CD4-positive, alpha-beta T cell treated with Interferon gamma for 1 hour (primary cell): Measurements from ENCODE around the gene MAB21L3.
"Not testable (repeated sequence)": the region's sequence is repeated elsewhere in the genome, so short reads cannot be mapped to it uniquely, and the experiment has no call there.

Experiments
- DNase-seq: peaks from one replicate; pipeline ENCODE4 v3.0.0-alpha.2; 2020

The MAB21L3 gene

GRCh38 chr1:116139592-116140134 is 28.5 kb downstream of the MAB21L3 start:
- no peak for DNase-seq

- DNase-seq: no peak
Measured at GRCh38 chr1:116144151-116144550, 33.0 kb downstream of the MAB21L3 start.

- not testable (repeated sequence) for DNase-seq
Measured at GRCh38 chr1:116146447-116147113, 35.4 kb downstream of the MAB21L3 start.

GRCh38 chr1:116147114-116147510 is 35.9 kb downstream of the MAB21L3 start:
- DNase-seq: no peak

- DNase-seq: no peak
Measured at GRCh38 chr1:116147972-116148371, 36.8 kb downstream of the MAB21L3 start.

- no peak for DNase-seq
Measured at GRCh38 chr1:116148967-116149366, 37.8 kb downstream of the MAB21L3 start.

- no peak for DNase-seq
Measured at GRCh38 chr1:116150368-116150767, 39.2 kb downstream of the MAB21L3 start.

- DNase-seq: peak; percentile 81
Measured at GRCh38 chr1:116151739-116152576, 40.8 kb downstream of the MAB21L3 start.

- DNase-seq: no peak
Measured at GRCh38 chr1:116152577-116152943, 41.4 kb downstream of the MAB21L3 start.

GRCh38 chr1:116152950-116153691 is 41.9 kb downstream of the MAB21L3 start:
- no peak for DNase-seq

GRCh38 chr1:116153692-116154031 is 42.5 kb downstream of the MAB21L3 start:
- no peak for DNase-seq

- no peak for DNase-seq
Measured at GRCh38 chr1:116154536-116154935, 43.3 kb downstream of the MAB21L3 start.

- no peak for DNase-seq
Measured at GRCh38 chr1:116157096-116157495, 45.9 kb downstream of the MAB21L3 start.

- no peak for DNase-seq
Measured at GRCh38 chr1:116159177-116159576, 48.0 kb downstream of the MAB21L3 start.

- DNase-seq: no peak
Measured at GRCh38 chr1:116159611-116160010, 48.4 kb downstream of the MAB21L3 start.

GRCh38 chr1:116161390-116161789 is 50.2 kb downstream of the MAB21L3 start:
- no peak for DNase-seq

- DNase-seq: no peak
Measured at GRCh38 chr1:116161877-116162390, 50.7 kb downstream of the MAB21L3 start.

- no peak for DNase-seq
Measured at GRCh38 chr1:116163533-116163932, 52.3 kb downstream of the MAB21L3 start.

- DNase-seq: no peak
Measured at GRCh38 chr1:116164150-116164549, 53.0 kb downstream of the MAB21L3 start.

- no peak for DNase-seq
Measured at GRCh38 chr1:116164604-116165368, 53.6 kb downstream of the MAB21L3 start.

- no peak for DNase-seq
Measured at GRCh38 chr1:116165572-116165971, 54.4 kb downstream of the MAB21L3 start.

GRCh38 chr1:116166011-116166571 is 54.9 kb downstream of the MAB21L3 start:
- DNase-seq: no peak
